Measurements from ENCODE around the gene CD24. TPM values are rescaled to one million over a fixed set of nuclear protein-coding genes. Genes with fewer than 3 reads are reported as not detected.

Gene CD24
- total and polyA plus RNA-seq, 2 donors (not counting 1 experiment from before 2014, with no cell fraction given) = 69.9 to 113 TPM

DNA sequence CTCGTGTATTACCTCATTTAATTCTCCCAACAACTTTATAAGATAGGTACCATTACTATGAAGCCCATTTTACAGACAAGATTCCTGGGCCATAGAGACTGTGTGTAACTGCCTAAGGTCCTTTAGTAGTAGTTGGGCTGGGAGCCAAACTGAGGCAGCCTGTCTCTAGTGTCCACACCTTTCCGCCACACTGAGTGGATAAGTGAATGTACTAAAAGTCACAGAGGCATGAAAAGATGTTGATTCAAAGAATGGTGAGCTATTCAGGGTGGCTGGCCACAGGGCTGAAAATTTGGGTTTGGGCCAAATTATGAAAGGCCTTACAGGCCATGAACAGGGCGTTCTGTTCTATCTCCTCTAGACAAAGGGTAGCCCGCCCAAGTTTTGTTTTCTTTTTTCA is 11.0 kb downstream of the CD24 start:
- Histone ChIP-seq H3K4me1 (ENCODE audit: control insufficient read depth in 2 of 2, insufficient read depth in 2 of 2, low read length in 2 of 2) (no peaks in the 10 kb centered on the region), H3K4me3 (ENCODE audit: control extremely low read depth in 1 of 5, extremely low read depth in 1 of 5, insufficient read depth in 1 of 5, low read depth in 2 of 5, low read length in 4 of 5) (no peak overlapping the region), H3K4me2 (replicated peaks; ENCODE audit: low read depth, low read length, poor library complexity, severe bottlenecking) (no peak overlapping the region), H3K27ac (ENCODE audit: low read length in 2 of 2) (no peak overlapping the region), H3K79me2 (ENCODE audit: control insufficient read depth, insufficient read depth, low read length) (no peaks in the 10 kb centered on the region), H3K9me3 (ENCODE audit: control extremely low read depth in 1 of 3, control insufficient read depth in 2 of 3, insufficient read depth in 1 of 3, low read length in 2 of 3) (peaks cover 0 to 6% (median 0%) of the 10 kb centered on the region in 3 donors), H2AFZ (ENCODE audit: insufficient read depth, low read depth, low read length, poor library complexity, severe bottlenecking) (no peak overlapping the region), H3K27me3 (replicated peaks in 1 of 4; ENCODE audit: control extremely low read depth in 1 of 4, control insufficient read depth in 3 of 4, insufficient read depth in 4 of 4, low read length in 3 of 4) (no peaks in the 10 kb centered on the region), H3K9ac (ENCODE audit: low read length) (no peak overlapping the region), H3K36me3 (replicated peaks in 1 of 2; ENCODE audit: control extremely low read depth in 1 of 2, control insufficient read depth in 1 of 2, extremely low read depth in 1 of 2, insufficient read depth in 2 of 2, low read length in 1 of 2) (peaks cover 0 to 2% of the 10 kb centered on the region in 2 experiments), H4K20me1 (ENCODE audit: control insufficient read depth, insufficient read depth, low read length, poor library complexity, severe bottlenecking) (no peaks in the 10 kb centered on the region)
- 100% methylated on average over 1 of the region's 4 CpGs for WGBS (ENCODE audit: insufficient coverage)
- no peak overlapping the region for H3K27ac Mint-ChIP-seq
- ATAC-seq (ENCODE audit: low read depth) = no peak
- DNase-seq = no peak
- no peaks in the 10 kb centered on the region for H3K27me3 Mint-ChIP-seq
- ChIA-PET CTCF (no interaction called here), POLR2A (no interaction called here)
- H3K4me3 Mint-ChIP-seq = no peak overlapping the region
- H3K4me1 Mint-ChIP-seq = peaks cover 1% of the 10 kb centered on the region
- H3K9me3 Mint-ChIP-seq (ENCODE audit: insufficient read depth) = peaks cover 4% of the 10 kb centered on the region
- intact Hi-C loops (cut with micrococcal nuclease) = no loop called here
- TF ChIP-seq EZH2 (IDR thresholded peaks at IDR 0.05; ENCODE audit: borderline replicate concordance, insufficient read depth, low read depth, low read length, poor library complexity, severe bottlenecking) = no peak
- TF ChIP-seq, protein P1, sequence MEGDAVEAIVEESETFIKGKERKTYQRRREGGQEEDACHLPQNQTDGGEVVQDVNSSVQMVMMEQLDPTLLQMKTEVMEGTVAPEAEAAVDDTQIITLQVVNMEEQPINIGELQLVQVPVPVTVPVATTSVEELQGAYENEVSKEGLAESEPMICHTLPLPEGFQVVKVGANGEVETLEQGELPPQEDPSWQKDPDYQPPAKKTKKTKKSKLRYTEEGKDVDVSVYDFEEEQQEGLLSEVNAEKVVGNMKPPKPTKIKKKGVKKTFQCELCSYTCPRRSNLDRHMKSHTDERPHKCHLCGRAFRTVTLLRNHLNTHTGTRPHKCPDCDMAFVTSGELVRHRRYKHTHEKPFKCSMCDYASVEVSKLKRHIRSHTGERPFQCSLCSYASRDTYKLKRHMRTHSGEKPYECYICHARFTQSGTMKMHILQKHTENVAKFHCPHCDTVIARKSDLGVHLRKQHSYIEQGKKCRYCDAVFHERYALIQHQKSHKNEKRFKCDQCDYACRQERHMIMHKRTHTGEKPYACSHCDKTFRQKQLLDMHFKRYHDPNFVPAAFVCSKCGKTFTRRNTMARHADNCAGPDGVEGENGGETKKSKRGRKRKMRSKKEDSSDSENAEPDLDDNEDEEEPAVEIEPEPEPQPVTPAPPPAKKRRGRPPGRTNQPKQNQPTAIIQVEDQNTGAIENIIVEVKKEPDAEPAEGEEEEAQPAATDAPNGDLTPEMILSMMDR (IDR thresholded peaks at IDR 0.05) = no peak

- POLR2A ChIA-PET = no interaction called here
- no peak overlapping the region for H3K27ac Mint-ChIP-seq
- Histone ChIP-seq H2AFZ (ENCODE audit: insufficient read depth, low read depth, low read length, poor library complexity, severe bottlenecking) (no peak overlapping the region), H3K4me3 (ENCODE audit: control extremely low read depth in 1 of 5, extremely low read depth in 1 of 5, insufficient read depth in 1 of 5, low read depth in 2 of 5, low read length in 4 of 5) (no peak overlapping the region), H3K27me3 (replicated peaks in 1 of 4; ENCODE audit: control extremely low read depth in 1 of 4, control insufficient read depth in 3 of 4, insufficient read depth in 4 of 4, low read length in 3 of 4) (no peaks in the 10 kb centered on the region), H3K9ac (ENCODE audit: low read length) (no peak overlapping the region), H3K9me3 (ENCODE audit: control extremely low read depth in 1 of 3, control insufficient read depth in 2 of 3, insufficient read depth in 1 of 3, low read length in 2 of 3) (peaks cover 0 to 4% (median 0%) of the 10 kb centered on the region in 3 donors), H3K27ac (ENCODE audit: low read length in 2 of 2) (no peak overlapping the region), H3K4me2 (replicated peaks; ENCODE audit: low read depth, low read length, poor library complexity, severe bottlenecking) (no peak overlapping the region), H3K36me3 (replicated peaks in 1 of 2; ENCODE audit: control extremely low read depth in 1 of 2, control insufficient read depth in 1 of 2, extremely low read depth in 1 of 2, insufficient read depth in 2 of 2, low read length in 1 of 2) (no peaks in the 10 kb centered on the region), H3K79me2 (ENCODE audit: control insufficient read depth, insufficient read depth, low read length) (no peaks in the 10 kb centered on the region), H4K20me1 (ENCODE audit: control insufficient read depth, insufficient read depth, low read length, poor library complexity, severe bottlenecking) (no peaks in the 10 kb centered on the region), H3K4me1 (ENCODE audit: control insufficient read depth in 2 of 2, insufficient read depth in 2 of 2, low read length in 2 of 2) (no peaks in the 10 kb centered on the region)
- no peaks in the 10 kb centered on the region for H3K4me1 Mint-ChIP-seq
- DNase-seq (no peak), ATAC-seq (ENCODE audit: low read depth) (no peak)
- no peak overlapping the region for H3K4me3 Mint-ChIP-seq
- H3K27me3 Mint-ChIP-seq = no peaks in the 10 kb centered on the region
- peaks cover 4% of the 10 kb centered on the region for H3K9me3 Mint-ChIP-seq (ENCODE audit: insufficient read depth)
- TF ChIP-seq, protein P1 (IDR thresholded peaks at IDR 0.05) = no peak
- TF ChIP-seq EZH2 (IDR thresholded peaks at IDR 0.05; ENCODE audit: borderline replicate concordance, insufficient read depth, low read depth, low read length, poor library complexity, severe bottlenecking) = no peak
- WGBS (ENCODE audit: insufficient coverage) = 92% methylated on average over 2 of the region's 2 CpGs
- CTCF ChIA-PET = no interaction called here
- intact Hi-C loops (cut with micrococcal nuclease) = no loop called here
Measured at GRCh38 chr6:106961801-106962200, 12.7 kb downstream of the CD24 start.
